GM19025 (cell line): ENCODE data around the gene ABCA5.
"Not testable (repeated sequence)": the region's sequence is repeated elsewhere in the genome, so short reads cannot be mapped to it uniquely, and the experiment has no call there.

ENCODE experiments used
- ATAC-seq: cut with Tn5 transposase; IDR thresholded peaks from one replicate; pipeline ENCODE4 v1.9.1; 2021; ENCODE audit warnings: mild to moderate bottlenecking, low read depth, moderate library complexity; ENCODE audit not compliant: unreplicated experiment

The ABCA5 gene

DNA sequence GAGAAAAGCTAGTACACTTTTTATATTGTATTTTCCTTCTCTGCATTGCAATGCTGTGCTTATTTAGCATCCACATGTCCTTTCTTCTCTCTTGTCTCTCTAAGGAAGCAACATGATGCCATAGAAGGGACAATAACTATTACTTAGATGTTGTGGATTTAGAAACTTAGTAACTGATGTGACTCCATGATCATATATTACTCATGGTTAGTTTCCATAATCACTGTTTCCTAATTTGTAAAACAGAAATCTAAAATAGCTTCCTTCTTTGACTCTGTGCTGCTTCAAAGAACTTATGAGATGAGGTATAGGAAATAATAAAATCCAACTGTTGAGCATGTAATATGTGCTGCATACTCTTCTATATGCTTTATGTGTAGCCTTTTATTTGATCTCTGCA is 6.6 kb upstream of the ABCA5 start:
- ATAC-seq = no peak

DNA sequence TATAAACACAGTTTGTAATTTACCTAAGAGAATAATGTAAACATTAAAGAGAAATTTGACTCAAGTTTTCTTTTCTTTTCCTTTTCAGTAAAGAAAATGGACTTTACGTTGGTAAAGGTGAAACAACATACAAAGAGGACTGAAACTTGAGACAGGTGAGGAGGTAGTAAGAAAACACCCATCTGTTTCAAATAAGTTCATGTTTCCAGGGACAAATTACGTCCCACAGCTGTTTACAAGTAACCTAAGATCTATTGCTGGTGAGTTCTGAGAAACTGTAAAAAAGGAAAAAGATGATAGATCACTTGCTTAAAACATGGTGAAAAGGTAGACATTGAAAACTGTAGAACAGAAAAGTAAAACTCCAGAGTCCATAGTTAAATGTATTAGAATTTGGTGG is 4.8 kb upstream of the ABCA5 start:
- ATAC-seq = no peak

DNA sequence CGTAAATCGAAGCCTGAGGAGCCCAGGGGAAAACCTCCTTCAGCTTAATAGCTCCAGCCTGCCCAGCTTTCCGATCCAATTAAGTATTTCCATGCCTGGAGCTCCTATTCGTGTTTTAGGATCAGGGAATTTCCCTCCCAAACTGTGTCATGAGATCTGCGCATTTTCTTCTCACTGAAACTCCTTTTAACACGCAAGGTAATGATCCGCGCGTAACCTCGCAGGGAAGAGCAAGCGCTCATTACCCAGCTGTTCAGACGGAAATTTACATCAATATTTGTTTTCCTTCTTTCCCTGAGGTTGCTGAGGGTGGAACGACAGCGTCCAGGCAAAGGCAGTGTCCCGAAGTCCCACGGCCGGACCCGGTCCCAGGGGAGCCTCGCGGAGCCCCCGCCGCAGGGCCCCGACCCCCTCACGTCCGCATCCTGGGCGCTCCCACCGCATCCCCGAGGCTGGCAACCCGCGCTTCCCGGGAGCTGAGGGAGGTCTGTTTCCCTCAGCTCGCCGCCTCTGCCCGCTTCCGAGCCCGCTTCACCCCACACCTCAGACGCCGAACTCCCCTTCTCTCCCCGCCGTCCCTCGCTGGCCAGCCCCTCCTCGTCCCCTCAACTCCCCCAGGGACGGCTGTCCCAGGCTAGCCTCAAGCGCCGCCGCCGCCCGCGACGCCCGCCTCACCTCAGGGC is 415 bp downstream of the ABCA5 start:
- no peak for ATAC-seq

DNA sequence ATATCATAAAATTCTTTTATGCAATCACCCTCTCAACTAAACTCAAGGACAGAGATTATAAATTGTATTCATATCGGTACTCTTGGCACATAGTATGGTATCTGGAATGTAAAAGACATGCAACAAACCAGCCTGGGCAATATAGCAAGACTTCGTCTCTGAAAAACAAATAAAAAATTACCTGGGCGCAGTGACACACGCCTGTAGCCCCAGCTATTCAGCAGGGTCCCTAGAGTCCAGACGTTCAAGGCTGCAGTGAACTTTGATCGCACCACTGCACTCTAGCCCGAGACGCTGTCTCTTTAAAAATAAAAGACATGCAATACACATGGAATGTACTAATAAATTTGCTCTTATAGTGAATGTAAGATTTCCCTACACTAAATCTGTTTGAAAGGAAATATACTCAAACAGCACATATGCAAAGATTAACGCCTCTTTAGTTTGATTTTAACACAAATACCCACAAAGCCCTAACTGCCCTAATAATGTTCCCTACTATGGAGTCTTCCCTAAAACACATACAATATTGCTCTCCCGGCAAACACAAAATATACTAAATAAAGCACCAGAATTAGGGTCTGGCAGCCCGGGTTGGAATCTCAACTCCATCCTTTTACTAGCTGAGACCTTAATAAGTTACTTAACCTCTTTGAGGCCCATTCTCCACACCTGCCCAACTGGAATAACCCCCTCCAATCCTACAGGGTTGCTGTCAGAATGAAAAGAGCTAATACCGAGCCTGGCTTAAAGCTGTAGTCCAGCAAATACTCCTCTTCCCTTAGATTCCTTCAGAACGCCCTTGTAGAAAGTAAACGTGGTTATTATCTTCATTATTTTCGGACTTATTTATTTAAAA is 1.2 kb downstream of the ABCA5 start:
- no peak for ATAC-seq

DNA sequence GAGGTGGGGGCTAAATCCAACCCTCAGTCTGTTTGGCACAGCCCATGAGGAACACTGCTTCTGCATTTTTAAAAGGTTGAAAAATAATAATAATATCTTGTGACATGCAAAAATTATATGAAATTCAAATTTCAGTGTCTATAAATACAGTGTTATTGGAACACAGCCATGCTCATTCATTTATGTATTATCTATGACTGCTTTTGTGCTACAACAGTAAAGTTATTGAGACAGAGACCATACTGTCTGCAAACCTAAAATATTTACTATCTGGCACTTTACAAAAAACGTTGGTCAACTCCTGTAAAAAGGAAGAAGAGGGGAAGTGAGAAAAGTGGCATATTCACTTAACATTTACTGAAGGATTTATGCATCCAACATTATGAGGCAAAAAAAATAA is 3.1 kb downstream of the ABCA5 start:
- no peak for ATAC-seq

DNA sequence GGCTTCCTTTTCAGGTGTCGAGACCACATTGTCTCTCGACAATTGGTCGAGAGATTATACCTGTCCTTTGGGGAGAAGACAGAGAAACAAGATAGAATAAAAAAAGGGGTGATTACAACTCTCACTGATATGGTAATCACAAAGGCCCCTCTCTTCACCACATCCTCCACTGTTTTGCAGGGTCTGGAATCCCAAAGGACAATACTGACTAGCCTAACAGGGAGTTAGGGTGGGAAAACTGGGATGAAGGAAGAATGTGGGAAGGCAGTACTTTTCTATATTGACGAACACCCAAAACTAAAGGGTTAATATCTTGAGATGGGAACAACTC is 6.1 kb downstream of the ABCA5 start:
- no peak for ATAC-seq

DNA sequence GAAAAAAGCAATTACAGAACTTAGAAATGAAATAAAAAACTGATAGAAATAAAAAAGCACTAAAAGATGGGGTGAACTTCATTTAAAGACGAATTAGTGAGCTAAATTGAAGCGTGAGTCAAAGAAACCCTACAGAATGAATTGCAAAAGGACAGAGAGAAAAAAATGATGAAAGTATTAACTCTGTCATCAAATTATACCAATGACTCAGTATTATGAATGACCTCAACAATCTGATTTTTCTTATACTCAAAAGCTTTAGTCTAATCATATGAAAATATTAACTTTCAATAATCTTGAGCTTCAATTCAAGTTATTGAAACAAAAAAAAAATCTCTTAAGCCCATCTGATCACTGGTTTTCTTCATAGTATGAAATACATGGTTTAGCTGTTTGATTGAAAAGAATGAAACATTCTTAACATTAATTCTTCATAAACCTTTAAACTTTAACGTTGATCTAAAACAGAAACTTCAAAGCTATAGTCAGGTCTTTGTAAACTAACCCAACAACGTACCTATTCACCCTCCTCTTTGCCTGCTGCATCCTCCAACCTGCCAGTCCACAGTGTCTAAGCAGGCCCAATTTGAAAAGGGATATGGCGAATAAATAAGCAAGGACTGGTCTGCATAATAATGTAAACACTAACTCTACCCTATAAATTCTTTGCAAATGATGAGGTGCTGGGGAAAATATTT is 6.6 kb downstream of the ABCA5 start:
- ATAC-seq = no peak

DNA sequence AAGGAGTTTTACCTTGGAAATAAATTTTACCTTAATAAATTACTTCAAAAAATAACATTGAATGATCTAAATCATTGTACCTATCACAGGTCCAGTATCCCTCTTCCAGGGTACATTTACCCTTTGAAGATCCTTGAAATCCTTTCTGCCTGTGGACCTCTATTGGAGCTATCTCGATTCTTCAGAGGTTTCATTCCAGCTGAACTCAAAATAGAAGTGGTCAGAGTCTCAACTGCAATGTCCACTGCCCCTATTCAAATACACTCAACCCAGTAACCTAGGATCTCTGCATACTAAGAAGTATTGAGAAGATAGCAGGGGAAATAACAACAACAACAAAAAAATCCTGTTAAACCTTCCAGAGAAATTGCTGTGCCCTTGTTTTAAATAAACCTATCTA is 9.3 kb downstream of the ABCA5 start:
- no peak for ATAC-seq

DNA sequence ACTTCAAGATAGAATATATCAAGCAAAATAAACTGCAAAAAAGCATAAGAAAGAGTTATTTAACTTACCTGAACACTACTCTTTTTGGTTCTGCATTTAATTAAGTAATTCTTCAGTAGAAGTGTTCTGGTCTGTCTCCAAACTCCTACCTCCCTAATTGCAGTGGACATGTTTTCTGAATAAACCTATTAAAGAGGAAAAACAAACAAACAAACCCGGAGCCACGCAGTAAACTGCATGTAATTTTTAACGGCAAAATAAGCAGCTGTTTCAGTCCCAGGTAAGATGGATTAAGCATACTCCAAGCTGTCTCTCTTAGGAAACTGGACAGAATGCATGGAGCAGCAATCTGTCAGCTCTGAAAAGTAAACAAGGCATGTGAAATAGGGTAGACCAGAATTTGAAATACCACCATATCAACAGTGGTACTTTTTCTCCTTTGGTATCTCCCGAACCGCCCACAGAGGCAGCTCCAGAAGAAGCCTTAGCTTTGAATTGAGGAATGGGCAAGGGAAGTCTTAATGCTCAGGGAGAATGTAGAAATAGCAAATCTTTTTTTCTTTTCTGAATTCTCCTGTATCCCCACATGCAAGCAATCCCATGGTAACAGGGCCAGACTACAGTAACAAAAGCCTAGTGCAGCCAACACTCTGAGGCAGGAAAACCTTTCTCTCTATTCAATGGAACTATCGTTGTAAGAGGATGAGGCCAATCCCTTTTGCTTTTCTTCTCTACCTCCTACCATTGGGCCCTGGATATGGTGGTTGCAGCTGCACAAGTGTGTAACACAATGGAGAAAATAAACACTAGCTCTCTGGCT is 12.5 kb downstream of the ABCA5 start:
- no peak for ATAC-seq

DNA sequence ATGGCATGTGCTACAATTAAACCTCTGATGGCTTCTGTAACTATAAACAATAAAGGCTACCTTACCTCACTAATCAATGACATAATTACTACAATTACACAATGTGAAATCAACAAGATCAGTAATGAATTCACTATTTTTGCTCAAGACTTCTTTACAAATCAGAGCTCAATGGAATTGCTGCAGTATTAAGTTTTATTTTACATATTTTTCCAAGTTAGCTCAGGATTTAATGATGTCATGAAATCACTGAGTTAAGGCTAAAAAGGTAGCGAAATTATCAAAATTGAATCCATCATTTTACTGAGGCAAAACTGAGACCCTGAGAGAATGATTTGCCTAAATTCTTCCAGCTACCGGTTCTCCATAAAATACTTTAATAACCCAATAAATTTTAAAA is 21.8 kb downstream of the ABCA5 start:
- no peak for ATAC-seq

DNA sequence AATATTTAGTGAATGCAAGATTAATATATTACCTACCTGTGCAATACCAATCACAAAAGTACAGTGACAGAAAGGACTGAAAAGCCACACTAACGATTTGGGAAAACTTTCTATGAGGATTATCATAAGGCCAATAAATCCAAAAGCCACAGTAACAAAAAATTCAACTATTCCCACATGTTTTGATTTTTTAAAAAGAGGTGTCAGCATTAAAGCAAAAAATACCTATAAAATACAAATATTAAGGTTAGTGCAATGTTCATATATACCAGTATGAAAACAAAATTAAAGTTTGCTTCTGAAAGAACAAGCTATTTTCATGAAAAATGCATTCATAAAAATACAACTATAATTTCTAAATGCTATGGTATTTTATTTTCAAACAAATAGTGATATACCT is 24.3 kb downstream of the ABCA5 start:
- ATAC-seq = no peak

DNA sequence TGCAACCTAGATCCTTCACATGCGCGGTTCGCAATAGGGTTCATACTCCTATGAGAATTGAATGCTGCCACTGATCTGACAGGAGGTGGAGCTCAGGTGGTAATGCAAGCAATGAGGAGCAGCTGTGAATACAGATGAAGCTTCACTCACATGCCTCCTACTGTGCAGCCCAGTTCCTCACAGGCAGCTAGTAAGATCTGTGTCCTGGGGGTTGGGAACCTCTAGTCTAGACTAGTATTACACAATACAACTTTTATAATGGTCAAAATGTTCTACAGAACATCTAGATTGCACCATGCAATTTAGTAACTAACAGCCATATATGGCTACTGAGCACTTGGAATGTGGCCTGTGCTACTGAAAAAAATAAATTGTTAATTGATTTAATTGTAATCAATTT is 26.7 kb downstream of the ABCA5 start:
- no peak for ATAC-seq

DNA sequence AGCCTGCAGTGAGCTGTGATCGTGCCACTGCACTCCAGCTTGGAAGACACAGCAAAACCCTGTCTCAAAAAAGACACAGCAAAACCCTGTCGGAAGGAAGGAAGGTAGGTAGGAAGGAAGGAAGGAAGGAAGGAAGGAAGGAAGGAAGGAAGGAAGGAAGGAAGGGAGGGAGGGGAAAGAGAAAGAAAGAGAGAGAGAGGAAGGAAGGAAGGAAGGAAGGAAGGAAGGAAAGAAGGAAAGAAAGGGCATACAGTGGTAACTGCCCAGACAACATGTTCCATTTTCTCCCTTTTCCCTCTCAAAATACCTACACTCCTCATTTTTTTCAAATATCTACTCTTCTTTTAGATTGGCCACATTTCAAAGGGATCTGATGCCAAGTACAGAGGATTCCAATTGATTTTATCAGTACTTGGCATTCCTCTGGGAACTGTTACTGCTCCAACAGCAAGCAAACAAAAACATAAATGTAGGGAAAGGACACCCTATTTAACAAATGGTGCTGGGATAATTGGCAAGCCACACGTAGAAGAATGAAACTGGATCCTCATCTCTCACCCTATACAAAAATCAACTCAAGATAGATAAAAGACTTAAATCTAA is 28.7 kb downstream of the ABCA5 start:
- not testable (repeated sequence) for ATAC-seq

DNA sequence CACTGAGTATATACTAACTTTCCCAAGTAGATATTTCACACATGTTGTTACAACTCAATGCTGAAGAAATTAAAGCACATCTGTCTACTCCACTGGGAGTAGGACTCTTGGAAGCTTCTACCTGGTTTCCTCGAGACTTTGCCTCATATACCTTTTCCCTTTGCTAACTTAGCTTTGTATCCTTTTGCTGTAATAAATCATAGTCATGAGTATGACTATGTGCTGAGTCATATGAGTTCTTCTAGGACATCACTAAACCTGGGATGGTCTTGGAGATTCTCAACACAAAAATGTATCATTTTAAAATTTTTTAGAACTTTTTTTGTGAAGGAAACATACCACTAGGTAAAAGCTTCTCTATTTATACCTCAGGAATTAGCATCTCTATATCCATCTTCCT is 39.8 kb downstream of the ABCA5 start:
- ATAC-seq = no peak

DNA sequence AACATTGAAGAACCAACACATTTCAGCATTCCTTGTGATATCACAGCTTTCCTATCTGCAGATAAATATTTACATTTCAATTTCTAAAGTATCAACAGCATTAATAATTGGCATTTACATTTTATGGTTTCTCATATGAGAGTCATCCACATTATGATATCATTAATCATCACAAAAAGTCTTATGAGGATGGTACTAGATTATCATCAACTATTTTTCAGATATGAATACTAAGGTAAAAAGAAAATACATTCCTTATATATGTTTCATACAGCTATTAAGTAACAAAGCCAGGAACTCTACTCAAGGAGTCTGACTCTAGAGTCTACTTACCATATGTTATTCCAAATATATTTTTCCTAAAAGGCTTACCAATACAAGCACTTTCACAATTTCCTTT is 40.7 kb downstream of the ABCA5 start:
- no peak for ATAC-seq

DNA sequence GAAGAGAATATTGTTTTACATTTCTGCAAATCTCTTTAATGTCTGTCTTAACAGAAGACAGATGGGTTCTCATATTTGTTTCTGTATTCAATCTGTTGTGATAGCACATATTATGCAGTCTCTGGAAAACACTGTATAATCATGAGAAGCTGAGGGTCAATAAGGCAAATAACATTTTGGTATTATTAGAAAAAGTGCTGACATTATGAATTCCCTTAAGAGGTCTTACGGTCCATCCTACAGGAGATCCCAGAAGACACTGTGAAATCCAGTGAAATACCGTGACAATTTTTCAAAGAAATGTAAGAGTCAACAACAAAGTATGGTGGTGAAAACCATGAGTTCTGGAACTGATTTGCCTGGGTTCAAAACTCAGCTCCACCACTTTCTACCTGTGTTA is 42.3 kb downstream of the ABCA5 start:
- ATAC-seq = no peak

DNA sequence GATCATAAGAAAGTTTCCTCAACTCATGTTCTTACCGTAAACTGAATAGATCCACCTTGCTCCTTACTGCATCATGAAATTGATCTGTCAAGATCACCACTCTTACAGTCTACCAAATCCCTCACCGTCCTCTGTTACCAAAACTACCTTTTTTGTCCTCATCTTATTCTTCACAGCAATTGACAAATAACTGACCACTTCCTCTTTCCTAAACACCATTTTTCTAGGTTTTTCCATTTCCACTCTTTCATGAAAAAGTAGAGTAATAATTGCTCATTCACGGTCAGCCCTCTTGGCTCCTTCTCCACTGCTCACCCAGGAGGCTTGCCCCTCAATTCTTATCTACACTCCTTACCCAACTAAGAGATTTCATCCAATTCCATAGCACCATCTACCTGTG is 44.9 kb downstream of the ABCA5 start:
- no peak for ATAC-seq

DNA sequence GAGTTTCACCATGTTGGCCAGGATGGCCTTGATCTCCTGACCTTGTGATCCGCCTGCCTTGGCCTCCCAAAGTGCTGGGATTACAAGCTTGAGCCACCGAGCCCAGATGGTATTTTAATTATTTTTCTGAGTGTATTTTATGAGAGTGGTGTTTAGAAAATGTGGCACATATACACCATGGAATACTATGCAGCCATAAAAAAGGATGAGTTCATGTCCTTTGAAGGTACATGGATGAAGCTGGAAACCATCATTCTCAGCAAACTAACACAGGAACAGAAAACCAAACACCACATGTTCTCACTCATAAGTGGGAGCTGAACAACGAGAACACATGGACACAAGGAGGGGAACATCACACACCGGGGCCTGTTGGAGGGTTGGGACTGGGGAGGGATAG is 50.7 kb downstream of the ABCA5 start:
- ATAC-seq = not testable (repeated sequence)

DNA sequence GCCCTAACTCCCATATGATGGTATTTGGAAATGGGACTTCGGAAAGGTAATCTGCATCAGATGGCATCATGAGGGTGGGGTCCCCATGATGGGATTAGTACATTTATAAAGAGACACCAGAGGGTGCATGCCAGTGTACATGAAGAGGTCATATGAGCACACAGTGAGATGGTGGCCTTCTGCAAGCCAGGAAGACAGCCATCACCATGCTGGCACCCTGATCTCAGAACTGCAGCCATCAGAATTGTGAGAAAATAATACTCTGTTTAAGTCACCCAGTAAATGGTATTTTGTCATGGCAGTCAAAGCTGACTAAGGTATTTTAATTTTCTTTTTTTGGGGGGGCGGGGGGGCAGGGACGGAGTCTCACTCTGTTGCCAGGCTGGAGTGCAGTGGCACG is 51.2 kb downstream of the ABCA5 start:
- ATAC-seq = no peak

DNA sequence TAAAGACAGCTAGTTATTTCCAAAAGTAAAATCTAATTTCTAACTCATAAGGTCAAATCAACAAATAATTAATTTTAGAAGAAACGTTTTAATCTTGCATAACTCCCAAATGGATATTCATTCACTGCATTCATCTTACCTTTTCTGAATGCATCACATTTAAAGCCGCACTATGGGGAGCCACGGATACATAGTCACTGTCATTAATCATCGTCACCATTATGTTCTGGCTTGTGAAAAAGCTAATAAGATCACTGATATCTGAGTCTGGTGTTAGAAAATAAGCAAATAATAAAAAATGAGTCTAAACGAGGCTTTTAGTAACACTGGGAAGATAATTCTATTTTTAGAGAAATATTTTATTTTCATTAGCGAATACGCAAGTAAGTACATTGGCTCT is 55.9 kb downstream of the ABCA5 start:
- no peak for ATAC-seq
